Muscle of leg (tissue), 11 donors: ENCODE results near the gene ZNF440. TPM values are rescaled to one million over a fixed set of nuclear protein-coding genes. Genes with fewer than 3 reads are reported as not detected.

Experiments used
- DNase-seq: peaks from one replicate; pipeline ENCODE4 v3.0.0; 2013
- H3K27ac ChIP-seq: one replicate; pipeline ENCODE4 v1.5.1; 2013; ENCODE audit warnings: mild to moderate bottlenecking, low read length, control low read depth
- H3K27me3 ChIP-seq: one replicate; pipeline ENCODE4 v1.6.1; 2013; ENCODE audit warnings: low read length; ENCODE audit not compliant: control insufficient read depth, insufficient read depth
- H3K36me3 ChIP-seq: one replicate; pipeline ENCODE4 v1.6.1; 2013; ENCODE audit warnings: low read length; ENCODE audit not compliant: control insufficient read depth, insufficient read depth
- H3K4me1 ChIP-seq: one replicate; pipeline ENCODE4 v1.6.1; 2013; ENCODE audit warnings: low read length; ENCODE audit not compliant: control insufficient read depth, insufficient read depth
- H3K4me3 ChIP-seq: one replicate; pipeline ENCODE4 v1.5.1; 2013; ENCODE audit warnings: low read length, control low read depth
- H3K9me3 ChIP-seq: replicated peaks from 2 replicates; pipeline ENCODE4 v1.6.1; 2013; ENCODE audit warnings: low read depth, low read length; ENCODE audit not compliant: control insufficient read depth
- WGBS: methylation state at CpG from one replicate; pipeline ENCODE4 v1.1.5; 2013; ENCODE audit warnings: missing lambda C conversion rate; ENCODE audit not compliant: insufficient coverage; 5-methylcytosine and 5-hydroxymethylcytosine counted together
- polyA plus RNA-seq, 8 donors: library from polyadenylated mRNA; unstranded; fragments of 120-200 nt; gene quantifications; one replicate each; pipeline versions ENCODE4 v1.2.1 to v1.2.3, GENCODE V29; 2013; ENCODE audit warnings: inconsistent platforms in 1 of 8, low replicate concordance in 1 of 8; ENCODE audit not compliant: insufficient read length in 8 of 8, insufficient read depth in 1 of 8
- total RNA-seq: library from RNA; stranded (reverse); fragments of 120-200 nt; gene quantifications from one replicate; pipeline ENCODE4 v1.2.4, GENCODE V29; 2013

Gene ZNF440
- total and polyA plus RNA-seq, 9 donors: 3.0 to 7.0 (median 5.3) TPM

DNA sequence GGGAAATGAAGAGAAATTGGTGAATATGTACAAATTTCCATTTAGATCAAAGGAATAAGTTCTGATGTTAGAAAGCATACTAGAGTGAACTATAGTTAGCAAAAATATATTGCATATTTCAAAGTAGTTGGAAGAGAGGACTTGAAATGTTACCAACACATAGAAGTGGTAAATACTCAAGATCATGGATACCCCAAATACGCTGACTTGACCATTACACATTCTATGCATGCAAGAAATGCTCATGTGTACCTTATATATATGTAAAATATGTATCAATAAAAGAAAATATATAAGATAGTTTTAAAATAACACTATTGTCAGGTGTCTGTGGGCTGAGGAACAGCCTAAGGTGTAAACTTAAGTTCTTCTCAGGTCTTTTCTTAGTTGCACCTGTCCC is 30.3 kb upstream of the ZNF440 start:
- Histone ChIP-seq H3K4me3 (no peak overlapping the region), H3K27ac (no peak overlapping the region), H3K36me3 (peaks cover 28% of the 10 kb centered on the region), H3K9me3 (peaks cover 81% of the 10 kb centered on the region), H3K27me3 (no peaks in the 10 kb centered on the region), H3K4me1 (no peaks in the 10 kb centered on the region)
- WGBS: no CpG with 5 or more reads among the region's 1 CpG
- no peak for DNase-seq

DNA sequence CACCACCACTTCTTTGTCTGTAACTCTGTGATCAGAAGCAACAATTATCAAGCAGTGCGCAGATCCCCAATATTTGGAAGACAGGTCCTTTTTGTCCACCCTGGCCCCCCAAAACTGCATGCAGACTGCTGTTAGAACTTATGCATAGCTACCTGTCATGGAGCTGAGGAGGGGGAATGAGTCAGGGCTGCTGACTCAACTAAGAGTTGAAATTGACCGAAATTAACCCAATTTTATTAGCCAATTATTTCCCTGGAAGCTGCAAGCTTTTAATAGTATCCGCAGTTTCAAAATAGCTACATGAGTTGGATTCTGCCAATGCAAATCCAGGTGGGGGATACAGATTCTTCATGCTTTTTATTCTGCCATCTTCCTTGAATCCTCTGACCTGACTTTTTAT is 29.7 kb upstream of the ZNF440 start:
- Histone ChIP-seq H3K27ac (no peak overlapping the region), H3K9me3 (peaks cover 80% of the 10 kb centered on the region), H3K27me3 (no peaks in the 10 kb centered on the region), H3K4me1 (no peaks in the 10 kb centered on the region), H3K36me3 (peaks cover 24% of the 10 kb centered on the region), H3K4me3 (no peak overlapping the region)
- DNase-seq: no peak
- 100% methylated on average over 1 of the region's 3 CpGs for WGBS

DNA sequence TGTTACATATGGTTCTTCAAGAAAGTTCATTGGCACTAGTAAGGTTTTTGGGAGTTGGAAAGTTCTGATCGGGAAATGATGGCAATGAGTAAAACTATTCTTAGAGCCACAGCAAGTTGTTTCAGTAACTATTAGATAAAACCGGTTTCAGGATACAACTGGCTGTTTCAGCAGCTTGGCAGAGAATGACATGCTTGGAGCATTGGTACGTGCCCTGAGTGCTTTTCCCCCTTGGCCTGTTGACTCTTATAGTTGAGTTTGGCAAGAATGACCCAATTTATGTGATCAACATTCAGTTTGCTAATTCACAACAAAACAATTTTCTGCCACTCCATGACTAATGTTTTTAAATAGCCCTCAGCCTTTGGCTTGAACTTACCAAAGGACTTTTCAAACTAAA is 26.5 kb upstream of the ZNF440 start:
- Histone ChIP-seq H3K4me1 (no peaks in the 10 kb centered on the region), H3K9me3 (peaks cover 64% of the 10 kb centered on the region), H3K27me3 (no peaks in the 10 kb centered on the region), H3K36me3 (peaks cover 5% of the 10 kb centered on the region), H3K4me3 (no peak overlapping the region), H3K27ac (no peak overlapping the region)
- no peak for DNase-seq
- WGBS: 89% methylated on average over 1 of the region's 3 CpGs

DNA sequence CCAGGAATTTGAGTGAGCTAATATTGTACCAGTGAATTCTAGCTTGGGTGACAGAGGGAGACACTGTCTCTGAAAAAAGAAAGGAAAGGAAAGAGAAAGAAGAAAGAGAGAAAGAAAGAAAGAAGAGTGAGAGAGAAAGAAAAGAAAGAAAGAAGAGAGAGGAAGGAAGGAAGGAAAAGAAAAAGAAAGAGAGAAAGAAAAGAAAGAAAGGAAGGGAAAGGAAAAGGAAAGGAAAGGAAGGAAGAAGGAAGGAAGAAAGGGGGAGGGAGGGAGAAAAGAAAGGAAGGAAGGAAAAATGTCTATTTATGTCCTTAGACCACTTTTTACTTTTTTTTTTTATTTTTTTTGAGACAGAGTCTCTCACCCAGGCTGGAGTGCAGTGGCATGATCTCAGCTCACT is 21.1 kb upstream of the ZNF440 start:
- H3K36me3 ChIP-seq: no peaks in the 10 kb centered on the region
- peaks cover 8% of the 10 kb centered on the region for H3K4me1 ChIP-seq
- DNase-seq: no peak
- H3K27ac ChIP-seq: no peak overlapping the region
- H3K9me3 ChIP-seq: peaks cover 21% of the 10 kb centered on the region
- no peaks in the 10 kb centered on the region for H3K27me3 ChIP-seq
- no peak overlapping the region for H3K4me3 ChIP-seq

DNA sequence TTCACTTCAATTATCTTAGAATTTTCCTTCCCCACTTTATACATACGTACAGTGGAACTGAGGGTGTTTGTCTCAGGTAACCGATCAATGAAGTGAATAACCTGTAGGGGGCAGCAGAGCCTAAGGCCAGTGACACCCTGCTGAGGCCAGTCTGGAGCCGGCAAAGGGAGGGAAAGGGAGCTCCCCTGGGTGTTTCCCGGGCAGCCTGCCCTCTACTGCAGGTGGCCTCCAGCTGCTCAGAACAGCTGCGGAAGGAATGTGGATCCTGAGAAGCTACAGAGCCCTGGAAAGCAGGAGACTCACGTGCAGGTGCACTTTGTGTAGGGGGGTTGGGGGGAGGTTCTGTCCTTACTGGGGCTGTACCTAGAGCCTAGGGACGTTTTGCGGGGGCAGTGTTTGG is 16.6 kb upstream of the ZNF440 start:
- peaks cover 2% of the 10 kb centered on the region for H3K9me3 ChIP-seq
- no peak overlapping the region for H3K4me3 ChIP-seq
- WGBS: 6% methylated on average over 7 of the region's 8 CpGs
- H3K36me3 ChIP-seq: no peaks in the 10 kb centered on the region
- no peaks in the 10 kb centered on the region for H3K27me3 ChIP-seq
- peaks cover 19% of the 10 kb centered on the region for H3K4me1 ChIP-seq
- peak; percentile 91 for DNase-seq
- H3K27ac ChIP-seq: peak overlapping the region; percentile 90

DNA sequence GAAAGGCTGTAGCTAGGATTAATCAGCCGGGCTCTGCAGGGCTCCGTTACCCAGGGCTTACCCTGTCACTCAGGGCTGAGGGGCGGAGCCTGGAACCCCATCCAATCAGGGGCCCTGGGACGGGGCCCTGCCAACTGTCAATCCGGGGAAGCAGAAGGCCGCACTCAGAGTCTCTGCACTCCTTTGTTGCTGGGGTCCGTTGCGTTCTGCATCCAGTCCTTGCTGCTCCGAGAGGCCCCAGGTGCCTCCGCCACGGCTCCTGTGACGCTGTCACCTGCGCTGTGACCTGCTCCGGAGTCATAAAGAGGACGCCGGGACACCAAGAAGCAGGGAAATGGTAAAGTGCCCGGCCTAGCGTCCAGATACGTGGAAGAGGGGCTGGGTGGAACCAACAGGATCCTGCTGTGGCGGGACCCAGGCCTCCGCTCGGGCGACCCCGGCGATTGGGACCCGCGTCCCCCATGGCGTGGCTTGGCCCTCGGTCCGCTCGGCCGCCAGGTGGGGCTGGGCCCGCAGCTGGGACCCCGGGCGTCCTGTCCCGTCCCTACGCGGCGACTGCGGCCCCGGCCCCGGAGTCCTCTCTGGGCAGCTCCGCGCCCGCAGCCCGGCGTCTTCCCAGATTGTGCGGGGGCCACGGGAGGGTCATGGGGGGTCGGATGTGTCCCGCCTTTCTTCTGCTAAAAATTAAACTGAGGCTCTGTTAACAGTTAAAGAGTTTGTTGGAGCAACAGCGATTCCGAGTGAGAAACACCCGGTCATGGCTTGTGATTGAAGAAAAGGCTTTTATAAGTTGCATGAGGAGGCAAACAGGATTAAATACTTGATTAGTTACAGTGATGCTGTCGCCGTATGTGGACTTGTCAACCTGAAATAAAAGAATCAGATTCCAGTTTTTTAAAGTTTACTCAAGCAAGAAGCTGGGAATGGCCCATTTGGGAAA is 15.4 kb upstream of the ZNF440 start, which contains the start of gene ZNF491:
ZNF491 (plus strand) TSS at position 133 of the 940 bp plus-strand sequence. CDS start 7,431 bp downstream, outside the sequence.
- no peaks in the 10 kb centered on the region for H3K27me3 ChIP-seq
- 0% methylated on average over 48 of the region's 56 CpGs for WGBS
- H3K4me3 ChIP-seq: peak within 1 kb of the TSS; percentile 65
- H3K4me1 ChIP-seq: peaks cover 19% of the 10 kb centered on the region
- H3K9me3 ChIP-seq: peaks cover 5% of the 10 kb centered on the region
- H3K27ac ChIP-seq: peak within 1 kb of the TSS; percentile 90
- H3K36me3 ChIP-seq: no peaks in the 10 kb centered on the region
- peak; percentile 93 for DNase-seq

DNA sequence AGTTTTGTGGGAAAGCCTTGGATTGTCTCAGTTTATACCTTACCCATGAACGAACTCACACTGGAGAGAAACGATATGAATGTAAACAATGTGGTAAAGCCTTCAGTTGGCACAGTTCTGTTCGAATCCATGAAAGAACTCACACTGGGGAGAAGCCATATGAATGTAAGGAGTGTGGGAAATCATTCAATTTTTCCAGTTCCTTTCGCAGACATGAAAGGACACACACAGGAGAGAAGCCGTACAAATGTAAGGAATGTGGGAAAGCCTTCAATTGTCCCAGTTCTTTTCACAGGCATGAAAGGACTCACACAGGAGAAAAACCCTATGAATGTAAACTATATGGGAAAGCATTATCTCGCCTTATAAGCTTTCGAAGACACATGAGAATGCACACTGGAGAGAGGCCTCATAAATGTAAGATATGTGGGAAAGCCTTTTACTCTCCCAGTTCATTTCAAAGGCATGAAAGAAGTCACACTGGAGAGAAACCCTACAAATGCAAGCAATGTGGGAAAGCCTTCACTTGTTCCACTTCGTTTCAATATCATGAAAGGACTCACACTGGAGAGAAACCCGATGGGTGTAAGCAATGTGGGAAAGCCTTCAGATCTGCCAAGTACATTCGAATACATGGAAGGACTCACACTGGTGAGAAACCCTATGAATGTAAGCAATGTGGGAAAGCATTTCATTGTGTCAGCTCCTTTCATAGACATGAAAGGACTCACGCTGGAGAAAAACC is 7.5 kb upstream of the ZNF440 start:
- Histone ChIP-seq H3K9me3 (peaks cover 43% of the 10 kb centered on the region), H3K27me3 (no peaks in the 10 kb centered on the region), H3K4me3 (no peak overlapping the region), H3K36me3 (peaks cover 27% of the 10 kb centered on the region), H3K27ac (no peak overlapping the region), H3K4me1 (no peaks in the 10 kb centered on the region)
- no peak for DNase-seq
- no CpG with 5 or more reads among the region's 11 CpGs for WGBS

DNA sequence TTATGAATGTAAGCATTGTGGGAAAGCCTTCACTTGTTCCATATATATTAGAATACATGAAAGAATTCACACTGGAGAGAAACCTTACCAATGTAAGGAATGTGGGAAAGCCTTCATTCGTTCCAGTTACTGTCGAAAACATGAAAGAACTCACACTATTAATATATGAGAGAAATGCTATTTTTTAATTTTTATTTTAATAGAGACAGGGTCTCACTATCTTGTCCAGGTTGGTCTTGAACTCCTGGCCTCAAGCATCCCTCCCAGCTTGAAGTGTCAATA is 7.0 kb upstream of the ZNF440 start:
- no CpG with 5 or more reads among the region's 2 CpGs for WGBS
- no peak overlapping the region for H3K4me3 ChIP-seq

DNA sequence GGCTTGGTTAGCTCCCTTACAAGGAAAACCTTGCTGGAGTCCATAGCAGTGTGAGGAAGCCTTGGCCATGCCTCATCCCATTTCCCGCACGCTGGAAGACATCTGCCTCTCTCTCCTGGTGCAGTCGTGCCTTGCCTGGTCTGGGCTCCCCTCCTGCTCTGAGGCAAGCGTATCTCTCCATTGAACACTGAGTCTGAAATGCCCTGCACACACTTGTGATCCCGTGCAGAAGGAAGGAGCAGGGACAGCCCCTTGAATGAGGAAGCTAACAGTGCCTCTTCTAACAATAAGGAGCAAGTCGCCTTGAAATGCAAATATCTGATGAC is 407 bp upstream of the ZNF440 start:
- DNase-seq: no peak
- Histone ChIP-seq H3K4me1 (peaks cover 6% of the 10 kb centered on the region), H3K27ac (peak overlapping the region; percentile 95), H3K4me3 (peak overlapping the region; percentile 88), H3K36me3 (no peaks in the 10 kb centered on the region), H3K27me3 (no peaks in the 10 kb centered on the region), H3K9me3 (peaks cover 3% of the 10 kb centered on the region)
- 0% methylated on average over 4 of the region's 6 CpGs for WGBS

More for the DNA sequence above, 7.0 kb upstream of the ZNF440 start:
- DNase-seq: no peak
- H3K36me3 ChIP-seq: peaks cover 27% of the 10 kb centered on the region
- H3K27me3 ChIP-seq: no peaks in the 10 kb centered on the region
- H3K4me1 ChIP-seq: no peaks in the 10 kb centered on the region
- H3K27ac ChIP-seq: no peak overlapping the region
- peaks cover 42% of the 10 kb centered on the region for H3K9me3 ChIP-seq

DNA sequence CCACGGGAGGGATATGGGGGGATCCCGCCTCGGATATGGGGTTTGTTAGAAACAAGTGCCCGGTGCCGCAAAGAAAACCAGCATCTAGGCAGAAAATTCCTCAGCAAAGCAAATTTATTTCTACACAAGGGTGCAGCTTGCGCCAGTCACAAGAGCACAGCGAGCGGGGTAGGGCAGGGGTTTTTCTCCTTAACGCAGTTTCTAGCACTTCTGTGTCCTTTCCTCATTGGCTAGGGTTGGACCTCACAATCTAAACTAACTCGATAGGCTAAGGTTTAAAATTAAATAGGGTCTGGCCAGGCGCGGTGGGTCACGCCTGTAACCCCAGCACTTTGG is 595 bp downstream of the ZNF440 start:
- H3K36me3 ChIP-seq: no peaks in the 10 kb centered on the region
- H3K4me1 ChIP-seq: peaks cover 6% of the 10 kb centered on the region
- H3K27me3 ChIP-seq: no peaks in the 10 kb centered on the region
- peak overlapping the region; percentile 95 for H3K27ac ChIP-seq
- 0% methylated on average over 1 of the region's 13 CpGs for WGBS
- H3K9me3 ChIP-seq: no peaks in the 10 kb centered on the region
- peak overlapping the region; percentile 88 for H3K4me3 ChIP-seq
- DNase-seq: peak; percentile 21
